IMR-90 (cell line): ENCODE data around the gene CCSER2. TPM values are rescaled to one million over a fixed set of nuclear protein-coding genes. Genes with fewer than 3 reads are reported as not detected.

Experiments
- ATAC-seq: fragments of 200-7000 bp; cut with Tn5 transposase; 2 replicates; pipeline ENCODE4 v1.9.1; 2020; ENCODE audit warnings: low read depth, mild to moderate bottlenecking, moderate library complexity
- BruUV-seq: library from RNA; stranded (reverse); fragments of 400-500 nt; replicated peaks from 2 replicates; lab custom pipeline; 2021; lab: Mats Ljungman, UMichigan
- CTCF ChIA-PET: fragments of 300-600 bp; formaldehyde crosslinking; extraction: SDS; loops from one replicate; lab custom pipeline; 2021; ENCODE audit warnings: antibody characterized with exemption; lab: Yijun Ruan, JAX
- POLR2A ChIA-PET: fragments of 300-600 bp; sonication (Branson Sonifier 250); formaldehyde crosslinking; loops from one replicate; lab custom pipeline; 2022; ENCODE audit warnings: antibody characterized with exemption; ENCODE audit not compliant: unreplicated experiment; lab: Charles Lee
- DNase-seq: peaks from one replicate; pipeline ENCODE4 v3.0.0; 2013
- H2AFZ ChIP-seq: replicated peaks from 2 replicates; pipeline ENCODE3; 2013; ENCODE audit warnings: low read length, mild to moderate bottlenecking; ENCODE audit not compliant: poor library complexity
- H2AK5ac ChIP-seq: 2 replicates; pipeline ENCODE4 v1.6.1; 2013; ENCODE audit warnings: low read depth, low read length, inconsistent platforms
- H2AK9ac ChIP-seq: replicated peaks from 2 replicates; pipeline ENCODE3; 2013; ENCODE audit warnings: mild to moderate bottlenecking, low read depth, low read length, moderate library complexity; ENCODE audit not compliant: poor library complexity
- H2BK120ac ChIP-seq: 2 replicates; pipeline ENCODE4 v1.6.1; 2013; ENCODE audit warnings: low read depth, low read length, inconsistent platforms
- H2BK15ac ChIP-seq: 3 replicates; pipeline ENCODE4 v1.6.1; 2013; ENCODE audit warnings: low read depth, low read length, inconsistent platforms
- H2BK20ac ChIP-seq: 2 replicates; pipeline ENCODE4 v1.6.1; 2013; ENCODE audit warnings: low read depth, mild to moderate bottlenecking, inconsistent platforms, low read length, moderate library complexity
- H2BK5ac ChIP-seq: 2 replicates; pipeline ENCODE4 v1.6.1; 2013; ENCODE audit warnings: mild to moderate bottlenecking, low read depth, low read length, inconsistent platforms; ENCODE audit not compliant: poor library complexity, severe bottlenecking
- H3K14ac ChIP-seq: replicated peaks from 2 replicates; pipeline ENCODE4 v1.6.1; 2013; ENCODE audit warnings: low read depth, low read length, inconsistent platforms
- H3K18ac ChIP-seq: 2 replicates; pipeline ENCODE4 v1.6.1; 2013; ENCODE audit warnings: low read depth, low read length, control low read depth
- H3K23ac ChIP-seq: 2 replicates; pipeline ENCODE4 v1.6.1; 2013; ENCODE audit warnings: low read depth, low read length, inconsistent platforms
- H3K27ac ChIP-seq: 2 replicates; pipeline ENCODE4 v1.5.1; 2013; ENCODE audit warnings: mild to moderate bottlenecking, control low read depth, low read length; ENCODE audit not compliant: insufficient read depth
- H3K27me3 ChIP-seq: 2 replicates; pipeline ENCODE4 v1.6.1; 2013; ENCODE audit warnings: low read length; ENCODE audit not compliant: control insufficient read depth, insufficient read depth
- H3K36me3 ChIP-seq: 2 replicates; pipeline ENCODE4 v1.6.1; 2013; ENCODE audit warnings: low read length, mixed read lengths; ENCODE audit not compliant: control insufficient read depth, insufficient read depth
- H3K4ac ChIP-seq: 2 replicates; pipeline ENCODE4 v1.6.1; 2013; ENCODE audit warnings: low read depth, low read length, inconsistent platforms
- H3K4me1 ChIP-seq: 2 replicates; pipeline ENCODE4 v1.6.1; 2013; ENCODE audit warnings: low read length, mixed read lengths; ENCODE audit not compliant: control insufficient read depth, insufficient read depth
- H3K4me2 ChIP-seq: 2 replicates; pipeline ENCODE4 v1.6.1; 2013; ENCODE audit warnings: low read depth, mild to moderate bottlenecking, control low read depth, low read length, moderate library complexity
- H3K4me3 ChIP-seq: 2 replicates; pipeline ENCODE4 v1.5.1; 2013; ENCODE audit warnings: low read depth, mild to moderate bottlenecking, control low read depth, low read length, moderate library complexity; ENCODE audit not compliant: insufficient read depth
- H3K56ac ChIP-seq: 2 replicates; pipeline ENCODE4 v1.6.1; 2013; ENCODE audit warnings: low read length, inconsistent platforms; ENCODE audit not compliant: insufficient read depth; ENCODE audit errors: extremely low read depth
- H3K79me1 ChIP-seq, 2 experiments: 2 replicates each; pipeline ENCODE4 v1.6.1; 2013; ENCODE audit warnings: low read length in 2 of 2, inconsistent platforms in 1 of 2, low read depth in 1 of 2
- H3K9ac ChIP-seq: 2 replicates; pipeline ENCODE4 v1.6.1; 2013; ENCODE audit warnings: low read depth, low read length, control low read depth
- H3K9me1 ChIP-seq: 2 replicates; pipeline ENCODE4 v1.6.1; 2013; ENCODE audit warnings: low read length, inconsistent platforms; ENCODE audit not compliant: insufficient read depth
- H3K9me3 ChIP-seq: 2 replicates; pipeline ENCODE4 v1.6.1; 2013; ENCODE audit warnings: low read length; ENCODE audit not compliant: control insufficient read depth, insufficient read depth
- H4K20me1 ChIP-seq: 2 replicates; pipeline ENCODE4 v1.6.1; 2013; ENCODE audit warnings: low read length, inconsistent platforms; ENCODE audit not compliant: insufficient read depth
- H4K5ac ChIP-seq: 2 replicates; pipeline ENCODE4 v1.6.1; 2013; ENCODE audit warnings: mild to moderate bottlenecking, low read depth, low read length, control low read depth
- H4K8ac ChIP-seq, 2 experiments: 2 replicates each; pipeline ENCODE4 v1.6.1; 2013; ENCODE audit warnings: low read depth in 2 of 2, low read length in 2 of 2, control low read depth in 1 of 2, inconsistent platforms in 1 of 2
- H4K91ac ChIP-seq: 2 replicates; pipeline ENCODE4 v1.6.1; 2013; ENCODE audit warnings: low read depth, low read length, inconsistent platforms; ENCODE audit not compliant: insufficient read depth
- CHD1 ChIP-seq: IDR thresholded peaks from 2 replicates; pipeline ENCODE4 v1.6.1; 2012; ENCODE audit warnings: low read depth, low read length, improper control_type of control experiment
- FOS ChIP-seq: fragments of 150-350 bp; IDR thresholded peaks from 2 replicates; pipeline ENCODE4 v1.6.1; 2016; ENCODE audit warnings: low read depth, low read length
- MAFK ChIP-seq: IDR thresholded peaks from 2 replicates; pipeline ENCODE4 v1.6.1; 2012; ENCODE audit warnings: low read depth, low read length, improper control_type of control experiment
- MAZ ChIP-seq: IDR thresholded peaks from 2 replicates; pipeline ENCODE4 v1.6.1; 2012; ENCODE audit warnings: low read depth, mild to moderate bottlenecking, low read length, improper control_type of control experiment, moderate library complexity, borderline replicate concordance
- MXI1 ChIP-seq: IDR thresholded peaks from 2 replicates; pipeline ENCODE4 v1.6.1; 2012; ENCODE audit warnings: low read depth, mild to moderate bottlenecking, low read length, moderate library complexity, borderline replicate concordance
- NFE2L2 ChIP-seq: fragments of 150-350 bp; IDR thresholded peaks from 2 replicates; pipeline ENCODE4 v1.6.1; 2016; ENCODE audit warnings: low read depth, mild to moderate bottlenecking, low read length
- RAD21 ChIP-seq: IDR thresholded peaks from 2 replicates; pipeline ENCODE4 v1.6.1; 2012; ENCODE audit warnings: low read length, improper control_type of control experiment
- RFX5 ChIP-seq: IDR thresholded peaks from 2 replicates; pipeline ENCODE4 v1.8.0; 2012; ENCODE audit warnings: low read depth, mild to moderate bottlenecking, low read length, moderate library complexity
- SMC3 ChIP-seq: fragments of 150-350 bp; IDR thresholded peaks from 2 replicates; pipeline ENCODE4 v1.6.1; 2016; ENCODE audit warnings: low read depth, mild to moderate bottlenecking, antibody characterized with exemption, low read length, moderate library complexity
- USF2 ChIP-seq: fragments of 150-350 bp; IDR thresholded peaks from 2 replicates; pipeline ENCODE4 v1.6.1; 2017; ENCODE audit warnings: mild to moderate bottlenecking, antibody characterized with exemption, low read length, low read depth
- dilution Hi-C: fragments of 300-500 bp; cut with HindIII; formaldehyde crosslinking; loops from one replicate; pipeline ENCODE4 v1.14.3; 2018; ENCODE audit warnings: low sequenced_read_pairs; ENCODE audit not compliant: unreplicated experiment
- in situ Hi-C: fragments of 300-500 bp; cut with MboI; formaldehyde crosslinking; loops from 3 replicates; pipeline ENCODE4 v1.14.3; 2019; ENCODE audit warnings: low sequenced_read_pairs, inconsistent platforms, mixed read lengths
- intact Hi-C: fragments of 100-400 bp; cut with micrococcal nuclease; formaldehyde crosslinking; loops from 2 replicates; pipeline ENCODE4 v1.10.0; 2022
- polyA plus RNA-seq, 3 experiments: library from polyadenylated mRNA; depleted of rRNA; stranded (reverse); fragments of >200 nt; gene quantifications; 2 replicates each; pipeline ENCODE4 v1.2.3, GENCODE V29; 2012; ENCODE audit warnings: low replicate concordance in 1 of 3
- total RNA-seq: library from RNA; depleted of rRNA; stranded (reverse); fragments of >200 nt; gene quantifications from 2 replicates; pipeline ENCODE4 v1.2.3, GENCODE V29; 2012
- TF ChIP-seq, protein P1 (sequence below): fragments of 150-350 bp; IDR thresholded peaks from 2 replicates; pipeline ENCODE4 v1.6.1; 2016; ENCODE audit warnings: low read depth, mild to moderate bottlenecking, low read length, moderate library complexity, borderline replicate concordance

The CCSER2 gene
- total and polyA plus RNA-seq, 2 of the 4 experiments (the other 2 are of a cell fraction): 20.4 to 31.7 TPM

DNA sequence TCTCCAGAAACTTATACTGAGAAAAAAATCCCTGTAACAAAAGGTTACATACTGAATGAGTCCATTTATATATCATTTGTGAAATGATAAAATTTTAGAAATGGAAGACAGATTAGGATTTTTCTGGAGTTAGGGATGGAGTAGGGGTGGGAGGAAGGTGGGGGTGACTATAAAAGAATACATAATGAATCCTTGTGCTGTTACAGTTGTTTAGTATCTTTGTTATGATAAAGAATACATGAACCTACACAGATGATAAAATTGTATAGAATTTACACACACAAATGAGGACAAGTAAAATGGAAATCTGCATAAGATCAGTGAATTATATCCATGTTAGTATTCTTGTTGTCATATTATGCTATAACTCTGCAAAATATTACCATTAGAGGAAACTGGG, 41.7 kb upstream of the CCSER2 start:
- BruUV-seq: no TSS peak
- Histone ChIP-seq H2BK20ac (no peak overlapping the region), H2AK5ac (no peak overlapping the region), H2BK5ac (no peak overlapping the region), H3K27me3 (peaks cover 10% of the 10 kb centered on the region), H3K4ac (no peak overlapping the region), H4K8ac (no peak overlapping the region), H3K27ac (no peak overlapping the region), H4K91ac (no peak overlapping the region), H4K5ac (no peak overlapping the region), H3K18ac (no peak overlapping the region), H3K9me3 (no peaks in the 10 kb centered on the region), H3K36me3 (no peaks in the 10 kb centered on the region), H3K23ac (no peak overlapping the region), H4K20me1 (no peaks in the 10 kb centered on the region), H3K56ac (no peak overlapping the region), H3K9ac (no peak overlapping the region), H3K4me3 (no peak overlapping the region), H2AFZ (no peak overlapping the region), H2AK9ac (no peak overlapping the region), H2BK120ac (no peak overlapping the region), H3K79me1 (no peaks in the 10 kb centered on the region), H2BK15ac (no peak overlapping the region), H3K14ac (no peak overlapping the region), H3K4me2 (no peak overlapping the region), H3K9me1 (no peaks in the 10 kb centered on the region), H3K4me1 (no peaks in the 10 kb centered on the region)
- dilution Hi-C loops (no loop called here), intact Hi-C loops (no loop called here), in situ Hi-C loops (no loop called here)
- CTCF ChIA-PET: no interaction called here
- DNase-seq (no peak), ATAC-seq (no peak)
- POLR2A ChIA-PET: no interaction called here
- TF ChIP-seq MAFK (no peak), MAZ (no peak), MXI1 (no peak), RAD21 (no peak), CHD1 (no peak), FOS (no peak), SMC3 (no peak), USF2 (no peak), NFE2L2 (no peak), RFX5 (no peak)
- TF ChIP-seq, protein P1, sequence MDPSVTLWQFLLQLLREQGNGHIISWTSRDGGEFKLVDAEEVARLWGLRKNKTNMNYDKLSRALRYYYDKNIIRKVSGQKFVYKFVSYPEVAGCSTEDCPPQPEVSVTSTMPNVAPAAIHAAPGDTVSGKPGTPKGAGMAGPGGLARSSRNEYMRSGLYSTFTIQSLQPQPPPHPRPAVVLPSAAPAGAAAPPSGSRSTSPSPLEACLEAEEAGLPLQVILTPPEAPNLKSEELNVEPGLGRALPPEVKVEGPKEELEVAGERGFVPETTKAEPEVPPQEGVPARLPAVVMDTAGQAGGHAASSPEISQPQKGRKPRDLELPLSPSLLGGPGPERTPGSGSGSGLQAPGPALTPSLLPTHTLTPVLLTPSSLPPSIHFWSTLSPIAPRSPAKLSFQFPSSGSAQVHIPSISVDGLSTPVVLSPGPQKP: no peak
